HTR-8/SVneo (cell line): Measurements from ENCODE around the gene AUP1.

Source experiments
- DNase-seq: peaks from one replicate; pipeline ENCODE4 v3.0.0; 2011; ENCODE audit warnings: low spot score, mixed read lengths; ENCODE audit not compliant: insufficient read length
- FAIRE-seq: peaks from 2 replicates; lab custom pipeline; 2011; peaks lifted over from hg19 to GRCh38; lab: Jason Lieb, UNC

AUP1 gene

GRCh38 chr2:74558284-74559230 lies 29.1 kb upstream of the AUP1 start:
- FAIRE-seq (no peak), DNase-seq (no peak)

GRCh38 chr2:74556831-74557370 lies 27.4 kb upstream of the AUP1 start:
- DNase-seq = no peak
- FAIRE-seq = no peak

GRCh38 chr2:74556159-74556558 lies 26.7 kb upstream of the AUP1 start:
- DNase-seq (no peak), FAIRE-seq (no peak)

- no peak for FAIRE-seq
- no peak for DNase-seq
These were observed 26.2 kb upstream of the AUP1 start for GRCh38 chr2:74555610-74556103.

- DNase-seq (peak; percentile 65), FAIRE-seq (peak; percentile 81)
These were observed 25.5 kb upstream of the AUP1 start for GRCh38 chr2:74554820-74555531.

- DNase-seq = peak; percentile 94
- FAIRE-seq = peak; percentile 66
These were observed 24.6 kb upstream of the AUP1 start, which contains the start of the genes DOK1 and LOXL3 for GRCh38 chr2:74553892-74554819. DOK1 (plus strand) TSS chr2:74554720; CDS start chr2:74554755, 35 bp downstream. LOXL3 (minus strand) TSS chr2:74553942; CDS start chr2:74552634, 1,308 bp downstream.

GRCh38 chr2:74552914-74553811 lies 23.7 kb upstream of the AUP1 start:
- DNase-seq (no peak), FAIRE-seq (peak; percentile 33)

- DNase-seq (no peak), FAIRE-seq (no peak)
These were observed 22.7 kb upstream of the AUP1 start for GRCh38 chr2:74551942-74552913.

- FAIRE-seq (no peak), DNase-seq (no peak)
These were observed 22.0 kb upstream of the AUP1 start for GRCh38 chr2:74551530-74551929.

- FAIRE-seq (no peak), DNase-seq (no peak)
These were observed 20.7 kb upstream of the AUP1 start for GRCh38 chr2:74550231-74550630.

GRCh38 chr2:74548900-74549826 lies 19.7 kb upstream of the AUP1 start:
- peak; percentile 28 for FAIRE-seq
- peak; percentile 78 for DNase-seq

GRCh38 chr2:74548285-74548899 lies 18.9 kb upstream of the AUP1 start:
- DNase-seq = no peak
- no peak for FAIRE-seq

- no peak for FAIRE-seq
- no peak for DNase-seq
These were observed 16.5 kb upstream of the AUP1 start for GRCh38 chr2:74546004-74546403.

GRCh38 chr2:74544634-74545033 lies 15.1 kb upstream of the AUP1 start:
- DNase-seq (no peak), FAIRE-seq (no peak)

- no peak for DNase-seq
- FAIRE-seq = no peak
These were observed 13.5 kb upstream of the AUP1 start for GRCh38 chr2:74542978-74543377.

- no peak for DNase-seq
These were observed 10.8 kb upstream of the AUP1 start for GRCh38 chr2:74540291-74540690.

More at GRCh38 chr2:74540291-74540690, 10.8 kb upstream of the AUP1 start:
- FAIRE-seq = no peak
